LNCAP (cell line): ENCODE measurements around the gene TPRG1L.

Experiments
- CTCF ChIP-seq: fragments of 450-650 bp; IDR thresholded peaks from 2 replicates; pipeline ENCODE4 v1.5.1; 2017; ENCODE audit warnings: mild to moderate bottlenecking

TPRG1L gene

GRCh38 chr1:3598051-3598491, 26.7 kb upstream of the TPRG1L start:
- no peak for TF ChIP-seq CTCF

GRCh38 chr1:3598522-3599285, 26.1 kb upstream of the TPRG1L start:
- TF ChIP-seq CTCF: no peak

GRCh38 chr1:3599286-3599811, 25.5 kb upstream of the TPRG1L start:
- no peak for TF ChIP-seq CTCF

GRCh38 chr1:3599816-3600215, 25.0 kb upstream of the TPRG1L start:
- TF ChIP-seq CTCF: no peak

- no peak for TF ChIP-seq CTCF
Measured at GRCh38 chr1:3600354-3600753, 24.5 kb upstream of the TPRG1L start.

GRCh38 chr1:3601743-3602142, 23.1 kb upstream of the TPRG1L start:
- no peak for TF ChIP-seq CTCF

GRCh38 chr1:3602375-3602774, 22.4 kb upstream of the TPRG1L start:
- TF ChIP-seq CTCF: no peak
